GM21367 (cell line): ENCODE data around the gene ITGA3.
"Not testable (repeated sequence)": the region's sequence is repeated elsewhere in the genome, so short reads cannot be mapped to it uniquely, and the experiment has no call there.

Experiments used
- ATAC-seq: cut with Tn5 transposase; IDR thresholded peaks from one replicate; pipeline ENCODE4 v1.9.1; 2021; ENCODE audit not compliant: unreplicated experiment

Gene ITGA3

DNA sequence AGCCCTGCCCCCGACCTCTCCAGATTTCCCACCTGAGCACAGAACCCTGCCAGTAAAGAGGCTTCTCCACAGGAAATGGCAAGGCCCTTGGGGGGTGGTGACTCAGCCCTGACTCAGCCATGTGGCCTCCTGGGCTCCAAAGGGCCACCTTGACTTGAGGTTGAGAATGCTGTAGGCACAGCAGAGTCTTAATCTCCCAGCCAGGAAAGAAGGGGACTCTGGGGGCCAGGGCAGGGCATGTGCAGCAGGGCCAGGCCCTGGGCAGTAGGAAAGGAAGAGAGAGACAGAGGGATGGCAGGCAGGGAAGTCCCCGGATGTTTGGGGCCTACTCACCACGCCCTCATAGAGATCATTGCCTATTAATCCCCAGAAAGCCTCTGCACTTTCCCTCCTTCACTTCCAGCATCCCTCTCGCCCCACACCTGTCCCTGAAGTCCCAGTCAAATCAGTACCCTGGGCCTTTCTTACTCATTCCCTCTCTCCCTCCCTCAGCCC lies 4.8 kb upstream of the ITGA3 start:
- ATAC-seq = no peak

DNA sequence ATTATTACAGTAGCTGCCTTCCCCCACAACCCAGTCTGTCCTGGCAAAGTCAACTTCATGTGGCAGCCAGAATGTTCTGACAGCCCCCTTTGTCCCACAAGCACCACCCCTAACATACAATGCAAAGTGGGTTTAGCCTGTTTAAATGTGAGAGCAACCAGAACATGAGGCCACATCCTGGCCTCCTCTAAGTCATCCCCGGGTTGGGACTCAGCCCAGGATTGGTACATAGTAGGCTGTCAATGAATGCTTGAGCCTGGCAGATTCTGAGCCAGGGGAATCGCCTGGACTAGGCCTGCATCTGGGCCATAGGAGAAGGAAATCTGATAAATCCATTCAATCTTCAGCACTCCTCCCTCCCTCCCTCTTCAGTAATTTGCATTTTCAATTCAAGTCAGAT lies 4.3 kb upstream of the ITGA3 start:
- no peak for ATAC-seq

DNA sequence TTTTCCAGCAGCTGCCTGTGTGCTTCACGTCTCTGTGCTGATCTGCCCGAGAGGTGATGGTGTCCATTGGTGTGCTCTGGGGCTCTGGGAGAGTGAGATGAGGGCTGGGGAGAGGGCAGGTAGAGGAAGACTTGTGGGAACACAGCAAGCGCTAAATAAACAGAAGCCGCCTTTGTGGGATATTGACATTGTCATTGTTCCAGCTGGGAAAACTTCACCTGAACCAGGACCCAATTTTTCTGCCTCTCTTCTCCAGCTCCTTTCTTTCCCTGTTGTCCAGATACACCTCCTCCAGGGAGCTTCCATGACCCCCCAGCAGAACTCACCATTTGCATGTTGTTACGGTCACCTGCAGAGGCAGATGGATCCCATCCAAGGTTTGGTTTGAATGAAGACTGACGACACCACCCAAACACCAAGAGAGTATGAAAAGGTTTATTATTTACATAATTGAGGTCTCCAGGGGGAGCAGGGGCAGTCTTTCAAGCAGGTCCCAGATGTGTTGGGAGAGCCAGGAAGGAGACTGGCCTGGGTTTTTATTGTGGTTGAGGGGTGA lies 3.6 kb upstream of the ITGA3 start:
- no peak for ATAC-seq

DNA sequence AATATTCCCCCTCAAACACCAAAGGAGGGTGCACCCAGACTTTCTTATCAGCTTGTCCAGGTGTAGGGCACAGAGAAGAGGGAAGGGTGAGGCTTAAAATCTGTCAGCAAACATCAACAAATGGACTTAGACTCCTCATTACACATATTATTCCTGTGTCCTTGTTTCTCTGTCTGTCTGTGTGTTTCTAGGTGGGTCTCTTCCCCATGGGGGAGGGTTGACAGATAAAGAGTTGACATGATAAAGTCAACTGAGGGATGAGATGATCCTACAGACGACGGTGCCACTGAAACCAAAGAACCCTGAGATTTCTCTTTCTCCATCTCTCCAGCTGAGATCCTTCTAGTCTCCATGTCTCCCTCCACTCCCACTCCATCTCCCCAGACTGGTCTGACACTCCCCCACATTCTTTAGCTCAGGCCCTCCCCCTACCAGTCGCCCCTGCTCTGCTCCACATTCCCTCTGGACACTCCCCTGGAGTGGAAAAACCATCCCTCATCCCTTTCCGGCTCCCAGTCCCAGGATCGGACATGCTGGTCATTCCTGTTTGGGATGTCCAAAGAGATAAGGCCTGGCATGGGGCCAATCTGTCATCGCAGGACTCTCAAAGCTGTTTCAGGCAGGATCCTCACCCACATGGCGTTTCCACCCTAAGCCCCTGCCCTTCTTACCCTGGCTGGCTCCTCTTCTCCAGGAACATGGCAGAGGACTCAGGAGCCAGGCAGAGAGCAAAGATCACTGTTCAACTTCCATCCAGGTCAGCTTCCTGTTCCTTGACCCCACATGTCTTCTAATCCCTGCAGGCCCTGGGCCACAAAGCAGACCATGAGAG lies 2.9 kb upstream of the ITGA3 start:
- ATAC-seq = no peak

DNA sequence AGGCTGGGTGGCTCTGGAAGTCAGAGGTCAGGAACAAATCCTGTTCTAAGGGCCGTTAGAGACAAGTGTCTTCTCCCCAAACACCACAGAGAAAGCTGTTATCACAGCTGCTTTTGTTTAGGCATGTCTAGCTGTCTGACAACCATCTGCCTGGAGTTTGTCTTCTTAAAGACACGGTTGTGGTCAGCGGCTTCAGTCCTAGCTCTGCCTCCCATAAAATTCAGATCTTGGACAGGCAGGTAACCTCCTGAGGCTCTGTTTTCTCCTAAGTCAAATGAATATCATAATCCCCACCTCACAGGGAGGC lies 2.3 kb upstream of the ITGA3 start:
- no peak for ATAC-seq

DNA sequence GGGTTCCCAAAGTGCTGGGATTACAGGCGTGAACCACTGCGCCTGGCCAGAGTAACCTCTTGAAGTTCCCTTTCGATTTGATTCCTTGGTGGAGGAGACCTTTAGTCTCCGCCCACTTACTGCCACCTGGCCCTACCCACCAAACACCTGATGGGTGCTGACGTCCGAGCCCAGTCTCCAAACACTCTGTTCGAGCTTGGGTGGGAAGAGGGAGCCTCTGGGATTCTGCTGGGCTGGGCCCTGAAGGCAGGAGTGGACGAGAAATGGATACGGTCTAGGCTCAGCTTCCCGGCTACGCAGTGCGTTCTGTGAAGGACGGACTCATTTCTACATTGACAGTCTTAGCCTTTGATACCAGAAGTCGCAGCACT lies 870 bp upstream of the ITGA3 start:
- ATAC-seq = no peak

DNA sequence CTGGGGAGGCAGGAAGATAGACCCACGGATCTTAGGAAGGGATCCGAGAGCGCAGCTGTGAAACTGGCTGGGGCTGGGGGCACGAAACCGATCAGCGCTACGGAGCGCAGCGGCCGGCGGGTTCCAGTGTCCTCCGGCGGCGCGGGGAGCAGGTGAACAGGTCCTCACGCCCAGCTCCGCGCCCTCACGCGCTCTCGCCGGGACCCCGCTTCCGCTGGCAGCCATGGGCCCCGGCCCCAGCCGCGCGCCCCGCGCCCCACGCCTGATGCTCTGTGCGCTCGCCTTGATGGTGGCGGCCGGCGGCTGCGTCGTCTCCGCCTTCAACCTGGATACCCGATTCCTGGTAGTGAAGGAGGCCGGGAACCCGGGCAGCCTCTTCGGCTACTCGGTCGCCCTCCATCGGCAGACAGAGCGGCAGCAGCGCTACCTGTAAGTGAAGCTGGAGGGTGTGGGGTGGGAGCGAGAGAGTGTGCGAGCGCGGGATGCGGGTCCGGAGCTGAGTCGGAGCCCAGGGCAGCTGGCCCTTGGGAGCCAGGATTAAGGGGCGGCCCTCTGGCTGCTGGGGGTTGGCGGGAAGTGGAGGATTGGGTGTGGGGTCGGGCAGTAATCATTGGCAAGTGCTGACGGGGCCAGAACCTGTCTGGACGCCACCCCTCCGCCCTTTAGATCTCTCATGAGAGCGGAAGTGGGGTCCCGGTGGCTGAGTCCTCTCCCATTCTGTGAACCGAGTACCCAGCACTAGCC lies 479 bp downstream of the ITGA3 start:
- ATAC-seq = no peak

DNA sequence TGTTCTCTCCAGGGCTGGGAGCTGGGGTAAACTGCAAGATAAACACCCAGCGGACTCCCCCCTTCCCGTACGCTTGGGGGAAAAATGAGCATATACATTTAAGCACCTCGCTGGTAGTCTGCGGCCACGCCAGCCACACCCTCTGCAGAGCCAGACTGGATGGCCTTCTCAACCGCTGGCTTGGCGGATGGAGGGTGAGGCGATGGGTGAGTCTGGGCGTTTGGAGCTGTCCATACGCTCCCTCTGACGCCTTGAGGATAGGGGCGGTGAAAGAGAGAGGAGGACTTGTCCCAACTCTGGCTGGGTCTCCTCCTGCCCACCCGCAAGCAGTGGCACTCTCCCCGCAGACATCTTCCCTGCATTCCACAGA lies 1.0 kb downstream of the ITGA3 start:
- no peak for ATAC-seq

DNA sequence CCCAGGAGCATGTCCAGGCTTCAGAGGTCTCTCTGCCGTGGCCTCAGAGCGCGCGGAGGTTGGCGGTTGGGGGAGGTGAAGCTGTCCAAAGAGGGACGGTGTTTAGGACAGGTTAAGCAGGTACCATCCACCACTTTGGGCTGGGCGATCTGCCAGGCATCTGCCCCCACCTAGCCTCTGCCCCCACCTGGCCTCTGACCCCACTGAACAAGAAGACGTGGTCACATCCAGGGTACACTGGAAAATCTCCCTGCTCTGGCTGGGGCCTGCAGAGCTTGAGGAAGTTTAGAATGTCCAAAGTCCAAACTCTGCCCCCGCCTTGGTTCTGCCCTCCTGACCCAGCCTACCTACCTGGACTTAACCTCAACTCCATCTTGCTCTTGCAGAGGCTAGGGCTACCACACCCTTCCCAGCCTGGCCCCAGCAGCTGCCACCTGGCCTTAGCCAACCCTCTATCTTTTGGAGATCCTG lies 1.6 kb downstream of the ITGA3 start:
- no peak for ATAC-seq

DNA sequence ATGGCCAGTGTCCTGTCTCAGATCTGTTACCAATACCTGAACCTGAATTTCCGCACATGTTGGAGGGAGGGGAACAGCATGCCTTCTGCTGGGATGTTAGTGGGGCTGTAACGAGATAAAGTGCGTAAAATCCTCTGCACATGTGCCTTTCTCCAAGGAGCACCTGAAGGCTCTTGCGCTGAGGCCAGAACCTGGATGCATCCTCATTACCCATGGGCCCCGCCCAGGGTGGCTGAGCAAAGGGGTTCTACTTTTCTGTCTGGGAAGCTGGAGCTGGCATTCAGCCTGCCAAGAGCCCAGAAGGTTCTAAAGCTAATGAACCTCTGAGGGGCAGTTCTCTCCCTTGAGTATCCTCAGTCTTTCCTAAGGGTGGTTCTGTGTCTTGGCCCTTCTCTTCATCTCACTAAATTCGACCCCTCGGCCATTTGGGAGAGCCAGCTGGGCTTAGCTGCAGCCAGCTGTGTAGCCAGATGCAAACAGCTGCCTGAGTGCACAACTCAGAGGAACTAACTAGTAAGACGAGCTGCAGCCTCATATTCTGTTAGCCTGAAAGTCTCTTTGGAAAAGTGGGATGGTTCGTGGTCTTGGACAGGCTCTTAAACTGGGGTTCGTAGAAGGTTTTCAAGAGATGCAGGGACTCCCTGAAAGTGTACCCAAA lies 2.5 kb downstream of the ITGA3 start:
- ATAC-seq = no peak

DNA sequence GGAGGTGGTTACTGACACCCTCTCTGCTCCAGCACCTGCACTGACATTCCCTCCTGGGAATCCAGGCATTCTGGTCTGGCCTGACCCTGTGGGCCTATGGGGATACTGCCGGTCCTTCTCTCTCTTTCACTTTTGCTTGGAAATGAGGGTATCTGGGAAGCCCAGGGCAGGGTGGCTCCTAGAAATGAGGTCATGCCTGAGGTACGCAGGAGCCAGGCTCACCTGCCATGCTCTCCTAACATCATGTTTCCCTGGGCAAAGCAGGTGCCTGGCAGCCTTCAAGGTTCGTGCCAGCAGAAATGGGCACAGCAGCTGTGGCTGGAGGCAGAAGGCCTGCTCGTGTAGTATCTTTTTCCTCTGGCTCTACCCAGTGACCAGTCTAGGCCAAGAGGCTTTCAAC lies 3.3 kb downstream of the ITGA3 start:
- no peak for ATAC-seq

DNA sequence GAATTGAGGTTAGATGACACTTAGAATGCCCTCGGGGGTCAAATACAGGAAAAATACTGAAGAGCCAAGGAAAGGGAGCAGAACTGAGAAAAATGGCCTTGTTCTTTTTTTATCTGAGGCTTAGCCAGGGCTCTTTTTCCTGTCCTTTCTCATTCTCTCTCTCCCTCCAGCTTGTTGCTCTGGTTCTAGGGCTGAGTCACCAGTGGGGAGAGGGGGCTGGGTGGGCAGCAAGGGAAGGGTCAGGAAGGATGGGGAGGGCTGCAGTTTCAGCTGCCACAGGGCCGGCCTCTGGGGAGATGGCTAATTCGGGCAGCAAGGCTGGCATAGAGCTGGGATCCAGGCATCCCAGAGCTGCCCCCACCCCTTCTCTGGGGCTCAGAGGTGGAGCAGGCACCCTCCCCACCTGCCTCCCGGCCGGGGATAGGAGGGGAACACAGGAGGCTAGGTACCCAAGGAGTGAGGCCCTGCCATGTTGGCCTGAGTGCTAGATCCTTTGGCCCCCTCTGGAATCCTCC lies 3.9 kb downstream of the ITGA3 start:
- no peak for ATAC-seq

DNA sequence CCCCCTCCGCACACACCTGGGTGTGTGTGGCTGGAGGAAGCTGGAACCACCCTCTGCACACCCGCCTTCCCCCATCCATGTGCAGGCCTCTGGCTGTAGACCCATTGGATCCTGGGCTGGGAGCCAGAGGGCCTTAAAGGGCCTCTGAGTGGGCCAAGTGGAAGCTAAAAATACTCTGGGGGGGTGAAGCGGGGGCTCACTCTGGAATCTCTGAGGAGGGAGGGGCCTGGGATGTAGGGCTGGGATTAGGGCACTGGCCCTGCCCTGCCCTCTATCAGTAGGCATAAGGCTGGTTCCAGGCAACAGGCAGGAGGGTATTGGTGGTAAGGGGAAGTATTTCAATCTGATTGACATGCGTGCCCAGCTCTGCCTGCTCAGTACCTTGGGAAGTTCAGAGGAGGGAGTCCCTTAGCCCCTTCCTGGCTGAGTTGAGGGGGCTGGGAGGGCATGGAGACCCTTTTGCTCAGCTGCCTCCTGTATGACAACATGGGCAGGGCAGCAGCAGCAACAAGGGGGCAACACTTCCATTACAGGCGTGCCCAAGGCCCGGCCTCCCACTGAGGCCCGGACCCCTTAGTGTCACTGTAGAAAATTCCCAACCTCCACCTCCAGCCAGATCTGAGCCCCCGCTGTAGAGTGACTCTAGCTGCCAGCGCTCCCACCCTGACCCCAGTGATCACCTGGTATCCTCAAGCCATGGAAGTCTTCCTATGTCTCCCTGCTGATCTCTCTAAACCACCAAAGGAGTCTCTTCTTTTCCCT lies 5.2 kb downstream of the ITGA3 start:
- no peak for ATAC-seq

DNA sequence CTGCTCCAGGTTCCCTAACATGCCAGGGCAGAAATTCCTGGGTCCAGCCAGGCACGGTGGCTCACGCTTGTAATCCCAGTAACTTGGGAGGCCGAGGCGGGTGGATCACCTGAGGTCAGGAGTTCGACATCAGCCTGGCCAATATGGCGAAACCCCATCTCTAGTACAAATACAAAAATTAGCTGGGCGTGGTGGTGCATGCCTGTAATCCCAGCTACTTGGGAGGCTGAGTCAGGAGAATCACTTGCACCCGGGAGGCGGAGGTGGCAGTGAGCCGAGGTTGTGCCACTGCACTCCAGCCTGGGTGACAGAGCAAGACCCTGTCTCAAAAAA lies 5.8 kb downstream of the ITGA3 start:
- ATAC-seq = not testable (repeated sequence)

DNA sequence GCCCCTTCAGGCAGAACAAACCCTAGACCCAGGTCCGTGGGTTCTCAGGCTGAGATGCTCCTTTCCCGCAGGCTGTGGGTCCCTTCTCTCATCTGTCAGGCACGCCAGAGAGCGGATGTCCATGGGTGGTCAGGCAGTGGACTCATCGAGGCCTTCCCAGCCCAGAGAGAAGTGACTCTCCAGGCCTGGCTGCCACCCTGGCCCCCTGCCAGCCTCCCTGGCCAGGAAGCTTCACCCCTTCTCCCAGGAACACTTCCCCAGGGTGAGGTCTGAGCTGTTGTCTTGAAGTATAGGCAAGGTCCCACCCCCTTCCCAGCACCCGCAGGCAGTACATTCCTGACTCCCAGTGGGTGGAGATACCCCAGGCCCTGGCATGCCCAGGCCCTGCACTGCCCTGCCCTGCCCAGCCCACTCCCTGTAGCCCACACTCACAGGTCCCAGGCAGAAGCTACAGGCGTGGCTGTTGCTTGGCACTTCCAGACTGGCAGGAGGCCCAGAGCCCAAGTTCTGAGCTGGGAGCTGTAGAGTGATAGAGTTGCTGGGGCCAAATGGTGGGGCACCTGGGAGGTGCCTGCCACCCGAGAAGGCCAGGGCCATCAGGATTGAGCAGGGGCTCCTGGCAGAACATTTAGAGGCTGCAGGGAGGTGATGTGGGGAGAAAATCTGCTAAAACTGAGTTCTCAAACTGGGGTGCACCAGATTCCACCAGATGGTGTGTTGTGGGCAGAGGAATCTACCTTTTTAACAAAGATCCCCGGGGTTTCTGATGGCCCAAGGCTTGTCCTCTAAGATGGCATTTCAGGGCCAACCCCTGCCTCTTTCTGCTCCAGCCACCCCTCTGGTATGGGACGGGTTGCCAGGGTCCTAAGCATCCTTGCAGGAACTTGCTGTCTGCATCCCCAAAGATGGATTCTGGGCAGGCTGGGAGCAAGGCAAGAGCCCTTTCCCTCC lies 6.7 kb downstream of the ITGA3 start:
- ATAC-seq = no peak

DNA sequence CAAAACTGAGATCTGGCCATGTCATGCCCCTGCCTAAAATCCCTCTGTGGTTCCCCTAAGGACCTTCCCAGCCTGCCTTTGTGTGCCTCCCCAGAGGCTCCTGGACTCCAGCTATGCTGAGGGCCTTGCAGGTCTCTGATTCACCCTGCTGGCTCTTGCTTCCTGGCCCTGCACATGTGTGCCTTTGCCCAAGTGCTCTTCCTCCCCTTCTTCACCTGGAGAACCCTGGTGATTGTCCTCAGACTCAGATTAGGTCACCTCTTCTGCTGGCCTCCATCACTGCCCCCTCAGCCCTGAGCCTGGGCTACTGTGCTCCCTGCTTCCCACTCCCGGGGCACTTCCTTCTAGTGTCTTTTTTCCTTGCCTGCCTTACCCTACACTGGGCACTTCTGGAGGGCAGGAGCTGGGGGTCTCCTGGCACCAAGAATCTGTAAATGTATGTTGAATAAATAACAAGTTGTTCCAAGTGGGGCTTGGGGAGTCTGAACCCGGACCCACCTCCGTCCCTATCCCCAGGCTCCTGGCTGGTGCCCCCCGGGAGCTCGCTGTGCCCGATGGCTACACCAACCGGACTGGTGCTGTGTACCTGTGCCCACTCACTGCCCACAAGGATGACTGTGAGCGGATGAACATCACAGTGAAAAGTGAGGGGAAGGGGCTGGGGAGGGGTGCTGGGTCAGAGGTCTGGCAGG lies 7.8 kb downstream of the ITGA3 start:
- no peak for ATAC-seq

DNA sequence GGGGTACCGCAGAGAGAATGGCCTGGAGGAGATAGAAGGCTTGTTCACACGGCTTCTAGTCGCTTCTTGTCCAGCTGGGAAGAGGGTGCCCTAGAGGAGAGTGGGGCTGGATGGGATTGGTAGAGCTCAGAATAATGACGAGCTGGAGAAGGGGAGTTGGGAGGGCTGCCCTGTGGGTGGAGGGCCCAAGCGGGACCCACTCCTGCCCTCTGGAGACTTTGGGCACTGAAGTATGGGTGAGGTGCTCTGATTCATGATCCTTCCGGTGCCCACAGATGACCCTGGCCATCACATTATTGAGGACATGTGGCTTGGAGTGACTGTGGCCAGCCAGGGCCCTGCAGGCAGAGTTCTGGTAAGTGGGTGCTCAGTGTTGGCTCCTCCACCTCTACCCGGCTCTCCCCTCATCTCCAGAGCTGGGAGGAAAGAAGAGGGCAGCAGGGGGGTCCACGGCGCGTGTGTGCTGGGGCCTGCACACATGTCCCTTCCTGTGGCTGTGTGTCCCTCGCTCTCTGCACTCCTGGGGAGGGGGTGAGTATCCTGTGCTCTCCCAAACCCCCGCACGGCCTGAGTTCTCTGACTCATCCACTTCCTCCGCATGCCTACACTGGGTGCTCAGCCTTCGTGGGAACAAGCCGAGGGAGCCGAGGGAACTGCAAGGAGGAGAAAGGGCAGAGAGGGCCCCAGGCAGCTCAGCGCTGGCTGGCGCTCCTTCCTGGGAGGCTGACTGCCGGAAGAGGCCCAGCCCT lies 8.5 kb downstream of the ITGA3 start:
- no peak for ATAC-seq

DNA sequence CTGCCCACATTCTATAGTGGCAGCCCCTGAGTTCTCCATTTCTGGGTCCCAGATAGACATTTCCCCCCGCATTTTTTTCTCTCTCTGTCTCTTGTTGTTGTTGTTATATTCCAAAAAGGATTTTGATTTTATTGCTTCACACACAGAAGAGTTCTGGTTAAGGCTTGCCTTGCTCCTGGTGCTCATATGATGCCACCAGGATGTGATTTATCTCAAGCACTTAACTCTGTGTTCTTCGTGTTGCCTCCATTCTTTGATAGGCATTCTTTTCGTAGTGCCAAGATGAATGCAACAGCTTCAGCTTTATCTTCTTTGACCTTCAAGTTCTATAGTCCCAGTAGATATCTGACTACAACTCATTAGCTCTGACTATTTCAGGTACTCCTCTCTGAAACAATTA lies 9.1 kb downstream of the ITGA3 start:
- no peak for ATAC-seq
